A549 treated with Hydrocortisone at 1 μM for 4 hours (cell line): ENCODE results near the gene UGT1A1. TPM values are rescaled to one million over a fixed set of nuclear protein-coding genes. Genes with fewer than 3 reads are reported as not detected.

Experiments
- total RNA-seq: library from RNA; stranded (reverse); fragments of 200-300 nt; extraction: Qiagen RNA extraction; gene quantifications from 5 replicates; pipeline ENCODE4 v1.2.3, GENCODE V29; 2022

Gene UGT1A1
- 0.56 to 1.1 TPM (median 0.91 TPM) in 5 replicates for total RNA-seq

GRCh38 chr2:233760043-233760442, at the start of gene UGT1A1:
TSS of gene UGT1A1 (plus strand) at chr2:233760270. CDS start at chr2:233760288, 18 bp downstream.

GRCh38 chr2:233712611-233713261, 47.3 kb upstream of the UGT1A1 start, which contains the start of gene UGT1A5:
TSS of gene UGT1A5 (plus strand) at chr2:233712907. CDS start at chr2:233712992, 85 bp downstream.

GRCh38 chr2:233718552-233718951, 41.5 kb upstream of the UGT1A1 start, which contains the start of gene UGT1A4:
TSS of gene UGT1A4 (plus strand) at chr2:233718736. CDS start at chr2:233718821, 85 bp downstream.

GRCh38 chr2:233728723-233729301, 31.3 kb upstream of the UGT1A1 start, which contains the start of gene UGT1A3:
TSS of gene UGT1A3 (plus strand) at chr2:233729042. CDS start at chr2:233729127, 85 bp downstream.

GRCh38 chr2:233778030-233778429, 18.0 kb downstream of the UGT1A1 start, which contains the start of gene MROH2A:
TSS of gene MROH2A (plus strand) at chr2:233778330. CDS start at chr2:233779359, 1,029 bp downstream.

Other genes starting within 250 kb of the UGT1A1 start
- gene USP40, start 193.5 kb upstream of the UGT1A1 start, total RNA-seq: 23.2 to 26.7 TPM (median 23.9 TPM) in 5 replicates
- gene UGT1A8, start 142.6 kb upstream of the UGT1A1 start, total RNA-seq: 0.05 to 0.06 TPM in 2 of 5 replicates, not detected in the others
- gene UGT1A10, start 123.8 kb upstream of the UGT1A1 start, total RNA-seq: 0.08 to 0.09 TPM in 2 of 5 replicates, not detected in the others
- gene UGT1A9, start 88.4 kb upstream of the UGT1A1 start, total RNA-seq: 3.6 to 6.4 TPM (median 4.2 TPM) in 5 replicates
- gene UGT1A7, start 78.4 kb upstream of the UGT1A1 start, total RNA-seq: 2.9 to 4.8 TPM (median 3.8 TPM) in 5 replicates
- 0.47 to 1.5 TPM (median 1.1 TPM) in 5 replicates for gene UGT1A6, start 67.4 kb upstream of the UGT1A1 start, total RNA-seq
- 0.08 to 0.13 TPM in 2 of 5 replicates, not detected in the others for gene UGT1A5, start 47.4 kb upstream of the UGT1A1 start, total RNA-seq
- 0.06 to 0.16 TPM (median 0.10 TPM) in 4 of 5 replicates, not detected in the other for gene UGT1A4, start 41.5 kb upstream of the UGT1A1 start, total RNA-seq
- 0.06 to 0.20 TPM (median 0.14 TPM) in 4 of 5 replicates, not detected in the other for gene UGT1A3, start 31.2 kb upstream of the UGT1A1 start, total RNA-seq
- 0.12 to 0.29 TPM (median 0.21 TPM) in 4 of 5 replicates, not detected in the other for gene MROH2A, start 18.1 kb downstream of the UGT1A1 start, total RNA-seq
- 52.3 to 59.6 TPM (median 55.7 TPM) in 5 replicates for gene HJURP, start 94.3 kb downstream of the UGT1A1 start, total RNA-seq
- gene TRPM8, start 157.1 kb downstream of the UGT1A1 start, total RNA-seq: 0.09 to 0.52 TPM (median 0.29 TPM) in 5 replicates